ENCODE data around the gene DIAPH2.
"Not testable (repeated sequence)": the region's sequence is repeated elsewhere in the genome, so short reads cannot be mapped to it uniquely, and the experiment has no call there.

The DIAPH2 gene

DNA sequence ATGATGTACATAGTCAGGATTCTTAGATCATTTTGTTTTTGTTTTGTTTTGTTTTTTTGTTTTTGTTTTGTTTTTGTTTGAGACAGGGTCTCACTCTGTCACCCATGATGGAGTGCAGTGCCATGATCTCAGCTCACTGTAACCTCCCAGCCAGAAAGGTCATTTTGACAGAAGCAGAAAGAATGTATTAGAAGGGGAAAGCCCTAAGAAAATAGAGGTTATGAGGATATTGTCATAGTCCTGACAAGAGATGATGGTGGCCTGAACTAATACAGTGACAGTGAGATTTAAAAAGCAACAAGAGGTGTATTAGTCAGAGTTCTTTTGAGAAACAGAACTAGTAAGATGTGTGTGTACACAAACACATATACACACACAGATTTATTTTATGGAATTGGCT, 702.4 kb downstream of the DIAPH2 start:
- no peak for DNase-seq (ENCODE audit: low read depth)

- DNase-seq (ENCODE audit: low read depth) = no peak
These were observed 705.1 kb downstream of the DIAPH2 start for GRCh38 chrX:97389761-97390192.

DNA sequence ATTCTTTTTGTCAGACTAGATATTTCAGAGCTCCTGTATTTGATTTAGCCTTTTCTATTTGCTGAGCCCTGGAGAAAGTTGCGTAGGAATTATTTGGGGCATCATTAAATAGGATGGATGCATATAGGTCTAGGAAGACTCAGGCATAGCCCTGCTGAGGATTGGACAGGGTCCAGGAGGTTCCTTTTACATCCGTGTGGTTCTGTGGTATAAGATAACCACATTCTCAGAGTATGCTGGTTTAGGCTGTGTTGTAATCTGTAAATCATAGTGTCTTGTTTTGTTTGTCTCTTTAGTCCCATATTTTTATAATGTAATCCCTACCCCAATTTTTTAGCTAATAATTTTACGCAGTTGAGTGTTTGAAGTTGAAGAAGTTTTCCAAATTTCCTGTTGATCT, 712.7 kb downstream of the DIAPH2 start:
- DNase-seq (ENCODE audit: low read depth) = no peak

DNA sequence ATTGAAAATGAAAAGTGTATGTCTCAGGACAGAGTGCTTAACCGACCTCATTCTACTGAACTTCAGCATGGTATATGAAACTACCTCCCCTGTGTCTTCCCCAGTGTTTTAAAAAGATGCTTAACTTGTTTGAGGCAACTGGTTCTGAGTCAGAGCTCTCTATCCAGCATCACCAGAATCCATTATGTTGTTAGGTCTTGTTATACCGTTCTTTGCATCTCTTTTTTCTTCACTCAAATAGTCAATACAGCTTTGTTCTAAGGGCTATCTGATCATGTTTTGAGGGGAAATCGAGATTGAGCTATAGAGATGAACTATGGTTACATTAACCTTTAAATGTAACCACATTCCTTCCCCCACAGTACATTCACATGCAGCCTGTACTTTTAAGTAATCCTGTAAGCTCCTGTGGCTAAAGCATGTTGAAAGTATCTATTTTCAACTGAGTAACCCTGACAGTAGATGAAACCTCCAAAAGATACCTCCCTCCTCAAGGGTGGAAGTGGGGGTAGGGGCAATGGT, 713.4 kb downstream of the DIAPH2 start:
- no peak for DNase-seq (ENCODE audit: low read depth)

DNA sequence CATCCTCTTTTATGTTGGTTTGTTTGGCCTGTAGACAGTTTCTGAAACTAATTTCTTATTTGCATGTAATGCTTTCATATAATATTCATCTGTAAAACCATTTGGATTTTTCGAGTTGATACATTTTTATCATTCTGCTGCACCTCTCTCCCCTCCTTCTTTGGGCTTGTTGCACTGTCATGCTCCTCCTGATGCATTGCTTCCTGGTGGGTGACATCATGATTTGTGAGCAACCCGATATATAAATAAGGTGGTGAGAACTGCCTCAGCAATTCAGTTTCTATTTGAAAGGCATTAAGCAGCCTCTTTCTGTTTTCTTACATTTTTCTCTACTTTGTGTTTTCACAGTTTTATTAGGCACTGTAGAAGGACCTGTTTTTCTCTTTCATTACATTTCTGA, 714.8 kb downstream of the DIAPH2 start:
- DNase-seq (ENCODE audit: low read depth) = no peak

DNA sequence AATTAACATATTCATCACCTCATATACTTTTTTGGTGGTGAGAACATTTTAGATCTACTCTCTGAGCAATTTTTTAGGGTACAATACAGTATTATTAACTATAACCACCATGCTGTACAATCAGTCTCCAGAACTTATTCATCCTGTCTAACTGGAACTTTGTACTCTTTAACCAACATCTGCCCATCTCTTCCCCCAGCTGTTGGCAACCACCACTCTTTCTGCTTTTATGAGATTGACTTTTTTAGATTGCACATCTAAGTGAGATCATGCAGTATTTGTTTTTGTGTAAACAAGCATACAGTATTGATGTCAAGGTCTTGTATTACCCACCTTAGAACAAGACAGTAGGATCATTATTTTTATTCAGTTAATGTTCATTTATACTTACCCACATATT, 715.9 kb downstream of the DIAPH2 start:
- no peak for DNase-seq (ENCODE audit: low read depth)

GRCh38 chrX:97401154-97401553, 716.5 kb downstream of the DIAPH2 start:
- DNase-seq (ENCODE audit: low read depth) = no peak

- DNase-seq (ENCODE audit: low read depth) = no peak
These were observed 717.0 kb downstream of the DIAPH2 start for GRCh38 chrX:97401586-97402136.

GRCh38 chrX:97402333-97402732, 717.7 kb downstream of the DIAPH2 start:
- no peak for DNase-seq (ENCODE audit: low read depth)

GRCh38 chrX:97402903-97403302, 718.3 kb downstream of the DIAPH2 start:
- no peak for DNase-seq (ENCODE audit: low read depth)

GRCh38 chrX:97405031-97405660, 720.5 kb downstream of the DIAPH2 start:
- DNase-seq (ENCODE audit: low read depth) = no peak

DNA sequence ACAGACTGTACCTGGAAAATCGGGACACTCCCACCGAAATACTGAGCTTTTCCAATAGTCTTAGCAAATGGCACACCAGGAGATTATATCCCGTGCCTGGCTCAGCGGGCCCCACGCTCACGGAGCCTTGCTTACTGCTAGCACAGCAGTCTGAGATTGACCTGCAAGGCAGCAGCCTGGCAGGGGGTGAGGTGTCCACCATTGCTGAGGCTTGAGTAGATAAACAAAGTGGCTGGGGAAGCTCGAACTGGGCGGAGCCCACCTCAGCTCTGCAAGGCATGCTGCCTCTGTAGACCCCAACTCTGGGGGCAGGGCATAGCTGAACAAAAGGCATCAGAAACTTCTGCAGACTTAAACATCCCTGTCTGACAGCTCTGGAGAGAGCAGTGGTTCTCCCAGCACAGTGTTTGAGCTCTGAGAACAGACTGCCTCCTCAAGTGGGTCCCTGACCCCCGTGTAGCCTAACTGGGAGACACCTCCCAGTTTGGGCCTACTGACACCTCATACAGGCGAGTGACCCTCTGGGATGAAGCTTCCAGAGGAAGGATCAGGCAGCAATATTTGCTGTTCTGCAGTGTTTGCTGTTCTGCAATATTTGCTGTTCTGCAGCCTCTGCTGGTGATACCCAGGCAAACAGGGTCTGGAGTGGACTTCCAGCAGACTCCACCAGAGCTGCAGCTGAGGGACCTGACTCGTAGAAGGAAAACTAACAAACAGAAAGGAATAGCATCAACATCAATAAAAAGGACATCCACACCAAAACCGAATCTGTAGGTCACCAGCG, 725.2 kb downstream of the DIAPH2 start:
- not testable (repeated sequence) for DNase-seq (ENCODE audit: low read depth)

DNA sequence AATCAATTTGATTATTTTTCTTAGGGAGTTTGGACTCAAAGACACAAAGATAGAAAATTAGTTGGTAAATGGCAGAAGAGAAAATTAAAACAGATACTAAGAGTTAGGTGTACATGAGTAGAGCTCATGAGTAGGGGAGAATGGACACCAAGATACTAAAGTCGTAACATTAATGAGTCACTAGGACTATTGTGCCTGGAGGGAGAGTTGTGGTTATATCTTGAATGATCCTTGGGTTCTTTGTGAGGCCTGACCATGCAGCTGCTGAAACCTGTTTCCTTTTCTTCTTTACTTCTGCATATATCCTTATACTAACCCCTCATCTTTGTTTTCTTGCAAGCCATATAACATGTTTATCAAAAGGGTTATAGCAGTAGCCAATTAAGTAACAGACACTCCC, 731.8 kb downstream of the DIAPH2 start:
- DNase-seq (ENCODE audit: low read depth) = no peak

- no peak for DNase-seq (ENCODE audit: low read depth)
These were observed 744.5 kb downstream of the DIAPH2 start for GRCh38 chrX:97429101-97429500.

DNA sequence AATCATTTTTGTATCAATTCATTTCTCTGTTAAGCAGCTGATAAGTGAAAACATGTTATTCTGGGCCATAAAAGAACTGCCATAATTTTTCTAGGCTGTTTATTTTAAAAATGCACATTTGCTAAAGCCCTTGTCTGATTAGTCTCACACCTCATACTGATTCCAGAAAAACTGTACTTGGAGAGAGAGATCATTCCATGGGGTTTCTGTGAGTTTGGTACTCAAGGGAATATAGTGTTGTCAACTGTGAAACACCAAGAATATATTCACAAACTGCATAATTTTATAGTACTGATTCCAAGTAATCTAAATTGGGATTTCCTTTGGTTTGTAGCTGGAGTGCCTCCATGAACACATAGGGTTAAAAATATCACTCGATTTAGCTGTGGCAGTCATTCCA, 746.6 kb downstream of the DIAPH2 start:
- DNase-seq (ENCODE audit: low read depth) = no peak

DNA sequence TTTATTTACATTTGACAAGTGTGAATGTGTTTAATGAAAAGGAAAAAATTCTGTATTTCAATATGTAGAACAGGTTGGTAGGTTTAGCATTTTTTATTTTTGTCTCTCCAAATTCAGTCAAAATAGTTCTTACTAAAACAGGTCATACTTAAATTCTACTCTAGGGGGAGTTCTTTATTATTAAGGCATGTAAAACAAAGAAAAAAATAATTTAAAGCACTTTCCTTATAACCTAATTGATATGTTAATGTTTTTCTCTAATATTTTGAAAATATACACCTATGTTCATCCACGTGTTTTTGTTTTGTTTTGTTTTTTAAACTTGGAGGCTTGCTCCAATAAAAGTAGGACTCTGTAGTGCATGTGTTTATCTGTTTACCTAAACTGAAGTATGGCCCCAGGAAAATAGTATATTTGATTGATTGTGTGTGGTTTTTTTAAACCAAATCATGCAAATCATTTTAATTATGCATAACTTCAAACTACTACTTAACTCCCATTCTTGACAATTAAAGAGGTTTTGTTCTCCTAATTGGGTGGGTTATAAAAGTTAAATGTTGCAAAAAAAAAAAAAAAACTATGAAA, 761.7 kb downstream of the DIAPH2 start:
- no peak for DNase-seq (ENCODE audit: low read depth)

GRCh38 chrX:97447306-97447705, 762.7 kb downstream of the DIAPH2 start:
- DNase-seq (ENCODE audit: low read depth) = no peak

DNA sequence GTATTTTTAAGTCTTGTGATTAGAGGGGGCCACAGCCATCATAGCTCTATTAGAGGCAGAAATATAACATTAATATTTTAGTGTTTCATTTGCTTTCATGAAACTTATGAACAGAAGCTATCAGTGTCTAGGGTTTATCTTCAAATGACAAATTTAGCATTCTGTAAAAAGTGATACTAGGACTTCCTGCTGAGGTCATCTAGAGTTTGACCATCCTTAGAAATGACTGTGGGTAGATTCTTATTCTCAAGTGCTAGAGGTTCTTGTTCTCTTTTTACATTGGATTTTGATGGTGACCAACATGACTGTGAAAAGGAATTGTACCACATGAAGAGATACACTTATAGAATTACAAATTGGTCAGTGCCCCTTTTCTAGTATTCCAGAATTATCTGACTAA, 767.6 kb downstream of the DIAPH2 start:
- DNase-seq (ENCODE audit: low read depth) = no peak

DNA sequence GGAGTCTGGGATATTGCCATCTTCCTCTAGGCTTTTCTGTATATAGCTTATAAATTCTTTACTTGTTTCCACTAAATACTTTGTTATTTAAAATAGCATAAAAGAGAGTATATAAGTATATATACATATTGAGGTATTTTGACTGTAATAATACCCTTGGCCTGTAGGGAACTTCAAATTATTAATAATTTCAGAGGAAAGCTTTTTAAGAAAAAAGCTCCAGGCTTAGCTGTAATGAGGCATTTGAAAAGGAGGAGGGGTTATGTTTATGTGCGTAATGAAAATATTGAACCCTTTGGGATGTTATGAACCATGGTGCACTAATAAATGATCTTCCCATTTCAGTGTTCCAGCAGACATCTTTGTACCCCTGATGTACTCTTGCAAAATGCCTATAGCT, 777.1 kb downstream of the DIAPH2 start:
- no peak for DNase-seq (ENCODE audit: low read depth)

GRCh38 chrX:97471071-97471470, 786.4 kb downstream of the DIAPH2 start:
- no peak for DNase-seq (ENCODE audit: low read depth)

DNA sequence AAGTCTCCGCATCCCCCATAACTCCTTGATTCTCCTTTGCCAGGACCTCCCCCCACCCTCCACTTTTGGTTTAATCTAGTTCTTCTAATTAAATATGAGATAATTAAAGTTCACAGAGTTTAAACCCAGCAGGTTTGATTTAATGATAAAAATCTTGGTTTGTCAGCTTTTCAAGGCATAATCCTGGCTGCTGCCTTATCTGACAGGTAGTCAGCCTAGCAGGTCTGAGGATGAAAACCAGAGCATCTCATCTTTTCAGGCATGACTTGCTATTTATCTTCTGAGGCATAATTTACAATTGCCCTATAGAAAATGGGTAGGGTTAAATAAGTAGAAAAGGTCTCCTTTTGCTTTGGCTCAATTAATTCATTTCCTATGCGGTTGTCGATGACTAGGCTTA, 790.3 kb downstream of the DIAPH2 start:
- no peak for DNase-seq (ENCODE audit: low read depth)

- no peak for DNase-seq (ENCODE audit: low read depth)
These were observed 794.7 kb downstream of the DIAPH2 start for GRCh38 chrX:97479106-97479890.

Data from stimulated activated CD8-positive, alpha-beta memory T cell treated with anti-CD3 and anti-CD28 coated beads, Interleukin-4, amount 100 ng/mL, for 24 hours (primary cell).